Activated CD4-positive, alpha-beta T cell treated with anti-CD3 and anti-CD28 coated beads, Interleukin-2, Interleukin-6, amounts not matched to agents 100 ng/mL and 50 ng/mL, durations not matched to agents 16 hours and 8 hours (primary cell): ENCODE measurements around the gene PACSIN3.

Source experiments
- DNase-seq: peaks from one replicate; pipeline ENCODE4 v3.0.0-alpha.2; 2020

PACSIN3 gene

DNA sequence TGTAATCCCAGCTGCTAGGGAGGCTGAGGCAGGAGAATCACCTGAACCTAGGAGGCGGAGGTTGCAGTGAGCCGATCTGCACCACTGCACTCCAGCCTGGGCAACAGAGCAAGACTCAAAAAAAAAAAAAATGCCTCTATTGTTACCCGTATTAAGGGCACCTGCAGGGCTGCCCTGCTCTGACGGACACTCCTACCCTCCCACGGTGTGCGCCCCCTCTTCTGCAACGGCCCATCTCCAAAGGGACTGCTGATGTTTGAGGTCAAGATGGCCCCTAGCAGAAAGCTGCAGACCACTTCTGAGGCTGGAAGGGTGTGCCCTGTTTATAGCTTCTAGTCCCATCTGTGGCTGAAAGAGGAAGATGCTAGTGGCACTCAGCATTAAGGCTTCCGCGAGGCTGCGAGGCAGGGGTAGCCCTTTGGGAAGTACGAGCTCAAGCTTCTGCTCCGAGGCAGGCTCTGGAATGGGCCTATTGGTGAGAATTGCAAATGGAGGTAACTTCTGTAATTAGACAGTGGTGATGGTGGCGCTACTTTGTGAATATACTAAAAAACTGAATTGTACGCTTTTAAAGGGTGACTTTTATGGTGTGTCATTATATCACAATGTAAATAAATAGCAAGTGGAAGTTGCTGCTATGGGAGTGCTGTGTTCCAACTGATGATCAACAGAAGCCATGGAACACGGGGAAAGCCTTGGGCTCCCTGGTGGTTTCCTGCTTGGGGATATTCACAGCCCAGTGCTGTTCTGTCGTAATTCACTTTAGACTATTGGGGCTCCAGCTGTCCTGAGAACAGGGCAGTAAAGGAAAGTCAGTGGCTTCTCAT, 33.9 kb downstream of the PACSIN3 start:
- DNase-seq = no peak

GRCh38 chr11:47149782-47150181, 36.5 kb downstream of the PACSIN3 start:
- DNase-seq = no peak

- no peak for DNase-seq
Measured at GRCh38 chr11:47148903-47149531, 37.2 kb downstream of the PACSIN3 start.

- no peak for DNase-seq
Measured at GRCh38 chr11:47148270-47148669, 38.0 kb downstream of the PACSIN3 start.

DNA sequence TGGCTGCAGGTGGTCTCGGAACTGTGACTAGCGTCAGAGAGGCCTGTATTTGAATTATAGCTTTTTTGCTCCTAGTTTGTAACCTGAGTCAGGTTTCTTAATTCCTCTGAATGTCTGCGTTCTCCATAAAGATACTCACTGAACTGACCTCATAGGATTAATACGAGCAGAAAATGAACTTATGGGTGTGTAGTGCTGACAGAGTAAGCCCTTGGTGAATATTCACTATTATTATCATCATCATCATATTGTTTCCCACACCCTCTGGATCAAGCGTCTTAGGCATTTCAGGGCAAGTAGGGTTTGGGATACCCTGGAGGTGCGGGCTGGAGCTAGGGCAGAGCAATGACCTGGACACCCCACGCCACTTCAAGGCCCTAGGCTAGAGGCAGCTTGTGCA, 38.6 kb downstream of the PACSIN3 start:
- DNase-seq = no peak

DNA sequence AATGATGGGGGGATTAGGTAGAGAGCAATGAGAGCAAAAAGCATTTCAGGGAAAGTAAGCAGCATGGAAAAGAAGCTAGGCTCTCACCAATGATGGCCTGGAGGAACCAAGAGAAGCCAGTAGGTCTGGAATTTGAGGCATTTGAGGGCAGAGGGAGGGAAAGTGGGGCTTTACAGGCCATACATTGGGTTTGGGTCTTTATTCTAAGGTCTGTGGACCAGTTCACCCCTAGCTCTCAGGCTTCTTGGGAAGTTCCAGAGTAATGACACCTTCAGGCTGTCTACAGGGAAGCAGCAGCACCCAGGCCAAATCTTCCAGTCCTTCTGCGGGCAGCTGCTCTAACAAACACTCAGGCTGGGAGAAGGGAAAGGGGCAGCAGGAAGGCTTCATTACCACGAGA, 39.0 kb downstream of the PACSIN3 start:
- DNase-seq = no peak

- DNase-seq = no peak
Measured at GRCh38 chr11:47144541-47144940, 41.7 kb downstream of the PACSIN3 start.

- DNase-seq = no peak
Measured at GRCh38 chr11:47143322-47143721, 42.9 kb downstream of the PACSIN3 start.

- DNase-seq = no peak
Measured at GRCh38 chr11:47139878-47140277, 46.4 kb downstream of the PACSIN3 start.

DNA sequence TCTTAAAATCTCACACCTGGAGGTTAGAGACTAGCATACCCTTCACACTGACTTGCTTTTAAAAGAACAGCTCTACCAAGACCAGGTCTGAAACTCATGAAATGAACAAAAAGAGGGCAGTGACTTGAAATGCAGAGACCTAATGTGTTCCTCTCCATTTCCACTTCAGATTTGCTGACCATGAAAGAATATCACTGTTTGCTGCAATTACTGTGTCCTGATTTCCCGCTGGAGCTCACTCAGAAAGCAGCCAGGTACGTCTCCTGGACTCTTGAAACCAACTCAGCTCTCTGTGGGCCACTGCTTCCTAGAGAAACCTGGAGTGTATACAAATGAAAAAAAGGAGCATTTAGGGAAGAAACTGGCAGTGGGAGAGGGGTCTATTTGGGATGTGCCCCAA, 48.8 kb downstream of the PACSIN3 start:
- no peak for DNase-seq

- no peak for DNase-seq
Measured at GRCh38 chr11:47136921-47137320, 49.3 kb downstream of the PACSIN3 start.

DNA sequence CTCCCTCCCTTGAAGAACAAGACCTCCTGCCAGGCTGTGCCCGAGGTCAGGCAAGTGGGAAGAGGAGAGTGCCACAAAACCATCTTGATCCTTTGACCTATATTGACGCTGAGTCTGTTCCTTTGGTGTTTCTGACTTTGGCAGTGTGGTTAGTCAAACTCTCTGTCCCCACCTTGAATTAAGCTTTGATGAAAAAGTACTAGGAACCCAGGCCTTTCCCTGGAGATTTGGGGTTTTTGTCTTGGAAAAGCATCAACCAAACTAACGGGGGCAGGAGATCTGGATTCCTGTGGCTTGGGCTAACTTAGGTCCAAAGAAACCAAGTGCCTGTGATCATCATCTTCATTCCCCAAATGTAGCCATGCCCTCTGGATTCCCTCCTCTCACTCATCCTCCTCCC, 49.9 kb downstream of the PACSIN3 start:
- DNase-seq = no peak

DNA sequence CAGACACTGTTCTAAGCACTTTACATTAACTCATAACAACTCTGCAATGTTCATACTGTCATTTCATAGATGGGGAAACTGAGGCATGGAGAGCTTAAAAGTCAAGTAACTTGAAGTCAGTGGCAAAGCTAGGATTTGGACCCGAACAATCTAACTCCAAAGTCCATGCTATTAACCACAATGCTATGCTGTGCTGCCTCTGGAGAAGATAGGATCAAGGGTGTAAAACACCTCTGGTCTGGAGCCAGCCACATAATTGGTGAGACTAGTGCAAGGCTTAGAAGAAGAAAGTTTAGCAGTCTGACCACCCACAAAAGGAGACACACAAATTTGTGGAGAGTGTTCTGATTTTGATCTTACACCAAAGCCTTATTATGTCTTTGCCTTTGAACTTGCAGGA, 53.3 kb downstream of the PACSIN3 start:
- DNase-seq = no peak

DNA sequence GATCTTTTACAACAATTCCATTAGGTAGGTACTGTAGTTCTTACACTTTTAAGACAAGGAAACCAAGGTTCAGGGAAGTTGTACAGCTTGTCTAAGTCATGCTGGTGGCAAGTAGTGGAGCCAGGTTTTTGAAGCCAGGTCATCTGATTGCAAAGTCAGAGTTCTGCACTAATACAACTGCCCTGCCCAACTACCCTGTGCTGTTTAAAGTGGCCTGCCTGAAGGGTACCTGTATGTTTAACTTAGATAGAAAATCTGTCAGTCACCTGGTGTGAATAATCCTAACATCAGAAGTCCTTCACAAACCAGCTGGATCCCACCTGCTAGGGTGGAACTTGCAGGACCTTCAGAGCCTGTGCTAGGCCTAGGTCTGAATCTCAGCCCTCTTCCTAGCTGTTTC, 53.7 kb downstream of the PACSIN3 start:
- no peak for DNase-seq

GRCh38 chr11:47131136-47131535, 55.1 kb downstream of the PACSIN3 start:
- no peak for DNase-seq

GRCh38 chr11:47130543-47130942, 55.7 kb downstream of the PACSIN3 start:
- DNase-seq = no peak
